Pancreas (tissue), 10 donors: Measurements from ENCODE around the gene ZSWIM8. TPM values are rescaled to one million over a fixed set of nuclear protein-coding genes. Genes with fewer than 3 reads are reported as not detected.
A peak's percentile ranks its signal among the peaks of the same experiment; 100 is the strongest.

ENCODE experiments used
- ATAC-seq, 4 donors: fragments of 200-7000 bp; cut with Tn5 transposase; one replicate each; pipeline versions ENCODE4 v1.8.0 to v1.9.1; 2020; ENCODE audit warnings: mild to moderate bottlenecking in 4 of 4, moderate library complexity in 4 of 4
- DNase-seq, 6 donors: peaks; one replicate each; pipeline ENCODE4 v3.0.0-alpha.2; 2020
- FAIRE-seq: peaks from 2 replicates; lab custom pipeline; 2012; peaks lifted over from hg19 to GRCh38; lab: Jason Lieb, UNC
- H3K27ac ChIP-seq, 4 donors: fragments of 200-600 bp; sonication (generic); 1 replicate in 3 of 4; 2 replicates in 1 of 4; pipeline versions ENCODE4 v1.5.0 to v1.8.0; 2020
- H3K27me3 ChIP-seq, 4 donors: fragments of 200-600 bp; one replicate each; pipeline ENCODE4 v1.8.0; 2021
- H3K36me3 ChIP-seq, 3 donors: fragments of 200-600 bp; sonication (generic) in 1 of 3; one replicate each; pipeline versions ENCODE4 v1.5.0 to v1.8.0; 2020 to 2021
- H3K4me1 ChIP-seq, 3 donors: fragments of 200-600 bp; one replicate each; pipeline ENCODE4 v1.8.0; 2021
- H3K4me3 ChIP-seq, 4 donors: fragments of 200-600 bp; sonication (generic) in 2 of 4; one replicate each; pipeline versions ENCODE4 v1.5.0 to v1.8.0; 2020 to 2021
- H3K9me3 ChIP-seq, 4 donors: fragments of 200-600 bp; one replicate each; pipeline ENCODE4 v1.8.0; 2021
- WGBS, 2 donors: extraction: QIAGEN DNeasy Blood & Tissue Kit; methylation state at CpG; one replicate each; pipeline ENCODE4 v1.1.7; 2013; 5-methylcytosine and 5-hydroxymethylcytosine counted together
- intact Hi-C, 3 donors: fragments of 100-400 bp; cut with DNase I; formaldehyde crosslinking; loops; one replicate each; pipeline versions ENCODE4 v1.11.1 to v1.14.2; 2022
- polyA plus RNA-seq, 2 donors: library from polyadenylated mRNA; stranded (reverse); fragments of 200-250 nt; gene quantifications; one replicate each; pipeline ENCODE4 v1.2.3, GENCODE V29; 2013
- total RNA-seq, 6 donors: library from RNA; stranded (reverse); fragmentation: NEBNext Ultra II Directional in 4 of 6; extraction: Animal tissue kit (Norgen Biotek cat#: 25700) in 4 of 6; gene quantifications; one replicate each; pipeline versions ENCODE4 v1.2.1 to v1.2.4, GENCODE V29; 2021 to 2023
- TF ChIP-seq, protein P1 (sequence below), 4 donors: fragments of 200-600 bp; sonication (generic) in 3 of 4; IDR thresholded peaks; one replicate each; pipeline versions ENCODE4 v1.5.0 to v1.8.0; 2021; ENCODE audit warnings: antibody characterized with exemption in 4 of 4
- donor health status: healthy with polysubstance abuse.
- donor health status: DM: no; HTN: no; CAD: no; lungs with moderate emphysema.
- donor health status: DM: no; HTN: no; CAD: no.
- donor health status: control.
- donor health status: control.
- donor health status: Bipolar disorder and iron deficiency.
- donor health status: DM: yes; HTN: yes; CAD: no.
- donor health status: DM: no; HTN: no; CAD: no.
- donor health status: DM: no; HTN: no; CAD: no.
- donor health status: DM: yes; HTN: yes; CAD: no.

ZSWIM8 gene
- total and polyA plus RNA-seq, 8 donors: 20.7 to 187 (median 40.1) TPM

DNA sequence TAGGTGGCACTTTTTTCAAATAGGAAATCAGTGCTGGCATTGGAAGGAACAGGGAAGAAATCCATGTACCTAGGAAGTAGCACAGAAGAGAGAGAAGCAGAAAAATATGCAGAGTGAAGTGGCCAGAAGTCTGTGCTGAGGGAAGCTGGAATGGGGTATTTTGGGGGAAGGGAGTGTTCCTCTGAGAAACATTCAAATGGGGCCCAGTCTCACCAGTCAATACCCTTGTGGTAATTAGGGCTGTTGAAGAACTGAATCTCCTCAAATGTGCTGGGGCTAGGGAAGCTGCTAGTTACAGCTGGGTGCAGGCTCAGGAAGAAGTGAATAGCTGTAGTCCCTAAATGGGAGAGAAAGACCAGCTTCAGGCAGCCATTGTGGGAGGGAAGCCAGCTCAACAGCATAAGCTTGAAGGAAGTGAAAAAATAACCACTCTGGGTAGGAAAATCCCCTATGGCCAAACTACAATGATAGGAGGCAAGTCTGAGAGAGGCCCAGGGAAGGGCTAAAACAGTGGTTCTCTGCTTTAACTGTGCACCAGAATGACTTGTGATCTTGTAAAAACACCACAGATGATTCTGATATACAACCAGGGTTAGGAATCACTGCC is 18.4 kb downstream of the ZSWIM8 start:
- TF ChIP-seq, protein P1, sequence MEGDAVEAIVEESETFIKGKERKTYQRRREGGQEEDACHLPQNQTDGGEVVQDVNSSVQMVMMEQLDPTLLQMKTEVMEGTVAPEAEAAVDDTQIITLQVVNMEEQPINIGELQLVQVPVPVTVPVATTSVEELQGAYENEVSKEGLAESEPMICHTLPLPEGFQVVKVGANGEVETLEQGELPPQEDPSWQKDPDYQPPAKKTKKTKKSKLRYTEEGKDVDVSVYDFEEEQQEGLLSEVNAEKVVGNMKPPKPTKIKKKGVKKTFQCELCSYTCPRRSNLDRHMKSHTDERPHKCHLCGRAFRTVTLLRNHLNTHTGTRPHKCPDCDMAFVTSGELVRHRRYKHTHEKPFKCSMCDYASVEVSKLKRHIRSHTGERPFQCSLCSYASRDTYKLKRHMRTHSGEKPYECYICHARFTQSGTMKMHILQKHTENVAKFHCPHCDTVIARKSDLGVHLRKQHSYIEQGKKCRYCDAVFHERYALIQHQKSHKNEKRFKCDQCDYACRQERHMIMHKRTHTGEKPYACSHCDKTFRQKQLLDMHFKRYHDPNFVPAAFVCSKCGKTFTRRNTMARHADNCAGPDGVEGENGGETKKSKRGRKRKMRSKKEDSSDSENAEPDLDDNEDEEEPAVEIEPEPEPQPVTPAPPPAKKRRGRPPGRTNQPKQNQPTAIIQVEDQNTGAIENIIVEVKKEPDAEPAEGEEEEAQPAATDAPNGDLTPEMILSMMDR (IDR thresholded peaks at IDR 0.05): no peak
- Histone ChIP-seq H3K27ac (no peak overlapping the region), H3K4me1 (no peaks in the 10 kb centered on the region), H3K9me3 (no peaks in the 10 kb centered on the region), H3K27me3 (no peaks in the 10 kb centered on the region), H3K36me3 (peaks cover 5 to 55% (median 24%) of the 10 kb centered on the region in 3 donors), H3K4me3 (no peak overlapping the region)
- intact Hi-C loops: no loop called here
- FAIRE-seq (no peak), DNase-seq (no peak), ATAC-seq (peak in 1 of 4 donors; percentile 10)

DNA sequence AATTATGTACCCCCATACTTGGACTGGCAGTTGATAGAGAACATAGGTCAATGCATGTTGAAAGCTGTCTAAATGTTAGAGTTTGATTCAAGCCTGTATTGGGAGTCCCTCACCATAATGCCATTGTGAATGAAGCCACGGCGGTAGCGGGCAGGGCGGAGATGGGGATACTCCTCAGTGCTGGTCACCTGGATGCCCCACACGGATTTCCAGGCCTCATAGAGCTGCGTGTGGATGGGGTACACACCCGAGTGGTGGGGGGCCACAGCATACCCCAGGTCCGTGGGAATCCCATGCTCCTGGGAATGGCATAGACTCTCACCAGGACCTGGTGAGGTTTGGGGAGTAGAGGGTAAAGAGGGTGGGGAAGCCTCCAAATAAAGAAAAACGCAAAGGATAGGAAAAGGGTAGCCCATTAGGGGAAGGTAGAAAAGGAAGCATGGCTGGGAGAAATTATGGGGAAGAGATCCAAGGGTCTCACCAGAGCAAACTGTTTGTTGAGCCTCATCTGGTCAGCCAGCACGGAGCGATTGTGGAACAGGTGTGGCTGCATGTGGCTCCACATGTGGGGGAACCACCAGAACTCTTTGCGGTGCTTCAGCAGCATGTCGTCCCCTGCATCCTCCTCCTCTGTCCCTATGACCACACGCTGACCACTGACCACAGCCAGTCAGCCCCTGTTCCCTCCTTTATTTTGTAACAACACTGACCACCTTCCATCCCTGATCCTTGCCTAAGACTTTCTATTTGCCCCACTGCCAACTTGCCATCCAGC is 21.0 kb downstream of the ZSWIM8 start:
- H3K9me3 ChIP-seq: no peaks in the 10 kb centered on the region
- WGBS, 2 donors: 88 to 93% methylated on average over 14 of the region's 14 CpGs
- no peak for DNase-seq
- H3K36me3 ChIP-seq: peaks cover 5 to 41% (median 18%) of the 10 kb centered on the region in 3 donors
- FAIRE-seq: no peak
- H3K4me1 ChIP-seq: peaks cover 0 to 11% (median 0%) of the 10 kb centered on the region in 3 donors
- H3K4me3 ChIP-seq: no peak overlapping the region
- TF ChIP-seq, protein P1 (IDR thresholded peaks at IDR 0.05): no peak
- no peak for ATAC-seq
- H3K27ac ChIP-seq: no peak overlapping the region
- intact Hi-C loops: no loop called here
- no peaks in the 10 kb centered on the region for H3K27me3 ChIP-seq

DNA sequence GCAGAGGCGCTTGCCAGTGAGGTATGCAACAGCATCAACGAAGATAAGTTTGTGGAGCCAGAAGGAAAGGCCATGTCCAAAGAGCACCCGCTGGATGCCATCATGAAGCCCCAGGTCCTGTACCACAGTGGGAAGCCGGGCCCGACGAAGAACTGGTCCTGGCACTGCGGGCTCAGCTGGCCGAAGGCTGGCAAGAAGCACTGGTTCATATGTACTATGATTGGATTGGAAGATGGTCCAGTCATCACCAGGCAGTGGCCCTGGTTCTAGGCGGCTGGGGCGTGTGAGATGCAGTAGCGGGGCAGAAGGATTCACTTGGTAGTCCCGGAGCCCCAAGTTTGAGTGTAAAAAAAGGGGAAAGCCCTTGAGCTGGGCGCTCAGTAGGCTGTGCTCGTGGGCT is 22.1 kb downstream of the ZSWIM8 start:
- Histone ChIP-seq H3K9me3 (no peaks in the 10 kb centered on the region), H3K27ac (no peak overlapping the region), H3K4me3 (no peak overlapping the region), H3K36me3 (peaks cover 5 to 32% (median 14%) of the 10 kb centered on the region in 3 donors), H3K4me1 (peaks cover 0 to 11% (median 0%) of the 10 kb centered on the region in 3 donors), H3K27me3 (no peaks in the 10 kb centered on the region)
- TF ChIP-seq, protein P1 (IDR thresholded peaks at IDR 0.05): no peak
- intact Hi-C loops: no loop called here
- WGBS, 2 donors: 95 to 96% methylated on average over 14 of the region's 14 CpGs
- FAIRE-seq: no peak
- ATAC-seq: no peak
- no peak for DNase-seq

DNA sequence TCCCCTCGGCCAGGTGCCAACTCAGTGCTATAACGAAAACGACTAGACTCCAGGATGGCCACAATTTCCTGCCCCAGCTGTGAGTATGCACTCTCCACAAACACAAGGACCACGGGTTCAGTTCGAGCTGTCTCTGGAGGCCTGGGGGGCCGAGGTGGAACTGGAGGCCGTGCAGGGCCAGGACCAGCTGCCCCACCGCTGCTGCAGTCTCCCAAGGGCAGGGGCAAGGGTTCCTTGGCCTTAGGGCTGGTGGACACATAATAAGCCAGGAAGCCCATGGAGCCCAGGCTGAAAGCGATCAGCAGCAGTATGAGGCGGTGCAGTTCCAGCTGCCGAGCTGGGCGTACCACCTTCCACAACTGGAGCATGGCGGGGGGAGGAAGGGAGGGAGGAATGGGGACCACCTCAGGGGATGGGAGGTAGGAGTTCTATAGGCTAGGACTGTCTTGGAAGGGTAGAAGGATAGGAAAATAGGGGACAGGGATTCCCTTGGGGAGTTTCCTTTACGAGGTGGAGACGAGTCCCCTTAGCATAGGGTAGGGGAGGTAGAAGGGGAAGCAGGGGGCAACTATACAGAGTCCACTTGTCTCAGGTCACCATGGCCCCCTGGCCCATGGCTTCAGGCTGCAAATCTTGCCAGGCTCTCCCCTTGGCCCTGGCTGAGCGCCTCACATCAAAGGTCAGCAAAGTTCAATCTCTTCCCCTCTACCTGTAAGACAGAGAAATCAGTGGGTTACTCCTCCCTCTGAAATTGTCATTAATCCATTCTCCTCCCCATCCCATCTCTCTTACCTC is 22.8 kb downstream of the ZSWIM8 start:
- Histone ChIP-seq H3K27me3 (no peaks in the 10 kb centered on the region), H3K4me3 (no peak overlapping the region), H3K9me3 (no peaks in the 10 kb centered on the region), H3K27ac (no peak overlapping the region), H3K36me3 (peaks cover 5 to 25% (median 14%) of the 10 kb centered on the region in 3 donors), H3K4me1 (peaks cover 0 to 11% (median 0%) of the 10 kb centered on the region in 3 donors)
- intact Hi-C loops: no loop called here
- TF ChIP-seq, protein P1 (IDR thresholded peaks at IDR 0.05): no peak
- WGBS, 2 donors: 87 to 91% methylated on average over 16 of the region's 16 CpGs
- FAIRE-seq (no peak), ATAC-seq (no peak), DNase-seq (no peak)
